K562 (cell line): ENCODE data around the gene HRC. TPM values are rescaled to one million over a fixed set of nuclear protein-coding genes. Genes with fewer than 3 reads are reported as not detected.

ENCODE experiments used
- ATAC-seq: fragments of 200-7000 bp; cut with Tn5 transposase; 3 replicates; pipeline ENCODE4 v1.9.1; 2020; ENCODE audit warnings: moderate library complexity
- BruUV-seq: library from RNA; stranded (reverse); fragments of 400-500 nt; replicated peaks from 2 replicates; lab custom pipeline; 2021; lab: Mats Ljungman, UMichigan
- CTCF ChIA-PET: fragments of 300-600 bp; formaldehyde crosslinking; extraction: SDS; loops from one replicate; lab custom pipeline; 2021; ENCODE audit warnings: low intra/inter-chr PET ratio; lab: Yijun Ruan, JAX
- POLR2A ChIA-PET: fragments of 300-600, 350-650 bp; sonication (Branson Sonifier 250); formaldehyde crosslinking; extraction: SDS; loops from one replicate; lab custom pipeline; 2021; ENCODE audit warnings: antibody characterized with exemption, inconsistent platforms; lab: Yijun Ruan, JAX
- DNase-seq, 4 experiments: peaks; one replicate each; pipeline versions ENCODE4 v3.0.0 to v3.0.0-alpha.2; 2011 to 2018; ENCODE audit warnings: low spot score in 3 of 4, mixed read lengths in 3 of 4; ENCODE audit errors: extremely low read depth in 1 of 4
- FAIRE-seq: peaks from 2 replicates; lab custom pipeline; 2011; peaks lifted over from hg19 to GRCh38; lab: Jason Lieb, UNC
- H2AFZ ChIP-seq: 2 replicates; pipeline ENCODE4 v1.6.0; 2011; ENCODE audit warnings: low read depth, low read length, control low read depth, inconsistent platforms
- H3K27ac ChIP-seq: fragments of 200-600 bp; 3 replicates; pipeline ENCODE4 v1.8.0; 2011; ENCODE audit warnings: low read depth, mild to moderate bottlenecking, control low read depth, inconsistent platforms, low read length, moderate library complexity, mixed read lengths; ENCODE audit errors: extremely low read depth
- H3K27me3 ChIP-seq, 2 experiments: fragments of 300-600 bp in 1 of 2; 2 replicates in 1 of 2; 3 replicates in 1 of 2; pipeline versions ENCODE4 v1.6.0 to v1.8.0; 2011; ENCODE audit warnings: inconsistent platforms in 2 of 2, low read length in 2 of 2, mild to moderate bottlenecking in 1 of 2, mixed read lengths in 1 of 2, moderate library complexity in 1 of 2; ENCODE audit not compliant: control insufficient read depth in 2 of 2, insufficient read depth in 2 of 2
- H3K36me3 ChIP-seq: fragments of 300-600 bp; 3 replicates; pipeline ENCODE4 v1.8.0; 2011; ENCODE audit warnings: mild to moderate bottlenecking, low read length, inconsistent platforms; ENCODE audit not compliant: control insufficient read depth, insufficient read depth
- H3K4me1 ChIP-seq, 2 experiments: fragments of 200-600 bp in 1 of 2; replicated peaks in 1 of 2; 2 replicates in 1 of 2; 3 replicates in 1 of 2; pipeline versions ENCODE4 v1.5.1 to v1.8.0; 2011; ENCODE audit warnings: inconsistent platforms in 2 of 2, low read length in 2 of 2, mild to moderate bottlenecking in 1 of 2, mixed read lengths in 1 of 2, moderate library complexity in 1 of 2; ENCODE audit not compliant: control insufficient read depth in 2 of 2, insufficient read depth in 2 of 2
- H3K4me2 ChIP-seq: 2 replicates; pipeline ENCODE4 v1.6.1; 2011; ENCODE audit warnings: low read length, control low read depth, inconsistent platforms, mixed read lengths; ENCODE audit not compliant: insufficient read depth
- H3K4me3 ChIP-seq: fragments of 200-600 bp; sonication (generic), shearing (Covaris generic); 2 replicates; pipeline ENCODE4 v1.5.1; 2016; ENCODE audit warnings: control low read depth, inconsistent platforms
- H3K79me2 ChIP-seq: fragments of 200-600 bp; 3 replicates; pipeline ENCODE4 v1.8.0; 2011; ENCODE audit warnings: low read length, inconsistent platforms; ENCODE audit not compliant: control insufficient read depth, insufficient read depth
- H3K9ac ChIP-seq, 2 experiments: 2 replicates each; pipeline versions ENCODE4 v1.6.0 to v1.6.1; 2011; ENCODE audit warnings: low read depth in 2 of 2, low read length in 2 of 2, control low read depth in 1 of 2, inconsistent platforms in 1 of 2, mild to moderate bottlenecking in 1 of 2, mixed read lengths in 1 of 2; ENCODE audit not compliant: insufficient read depth in 1 of 2
- H3K9me1 ChIP-seq: one replicate; pipeline ENCODE4 v1.6.0; 2011; ENCODE audit warnings: inconsistent platforms, mild to moderate bottlenecking, low read length, moderate library complexity; ENCODE audit not compliant: control insufficient read depth, insufficient read depth
- H3K9me3 ChIP-seq: replicated peaks from 2 replicates; pipeline ENCODE4 v1.5.1; 2011; ENCODE audit warnings: low read depth, low read length, inconsistent platforms; ENCODE audit not compliant: control insufficient read depth, insufficient read depth
- H4K20me1 ChIP-seq: replicated peaks from 2 replicates; pipeline ENCODE4 v1.6.1; 2011; ENCODE audit warnings: low read length, inconsistent platforms, mixed read lengths; ENCODE audit not compliant: control insufficient read depth, insufficient read depth
- ERF ChIP-seq: fragments of 450-650 bp; formaldehyde crosslinking; IDR thresholded peaks from 2 replicates; pipeline ENCODE4 v1.4.0; 2020; ENCODE audit warnings: mild to moderate bottlenecking, mixed read lengths
- KLF6 ChIP-seq: fragments of 250-450 bp; sonication (Bioruptor Pico); IDR thresholded peaks from 2 replicates; pipeline ENCODE4 v1.4.0; 2020; ENCODE audit warnings: mild to moderate bottlenecking, moderate library complexity, borderline replicate concordance
- POLR2A ChIP-seq: fragments of 450-650 bp; conservative IDR thresholded peaks from 2 replicates; pipeline ENCODE4 v1.6.1; 2016
- RB1 ChIP-seq: fragments of 450-650 bp; IDR thresholded peaks from 2 replicates; pipeline ENCODE4 v1.6.1; 2017; ENCODE audit warnings: low read depth, mild to moderate bottlenecking
- TRIM24 ChIP-seq, 2 experiments: fragments of 450-650 bp; IDR thresholded peaks; 2 replicates each; pipeline ENCODE4 v1.6.1; 2016
- ZC3H4 ChIP-seq: sonication (generic); formaldehyde crosslinking; IDR thresholded peaks from 2 replicates; pipeline ENCODE4 v1.9.0; 2021; ENCODE audit warnings: missing genetic modification reagents, borderline replicate concordance
- ZFPM2 ChIP-seq: fragments of 250-450 bp; sonication (Bioruptor Pico); IDR thresholded peaks from 2 replicates; pipeline ENCODE4 v1.5.1; 2022; ENCODE audit warnings: mild to moderate bottlenecking
- ZNF12 ChIP-seq: sonication (generic); formaldehyde crosslinking; IDR thresholded peaks from 2 replicates; pipeline ENCODE4 v1.4.0; 2020; ENCODE audit warnings: mild to moderate bottlenecking, missing genetic modification reagents
- ZNF175 ChIP-seq: fragments of 200-800 bp; sonication (Bioruptor generic); IDR thresholded peaks from 2 replicates; pipeline ENCODE4 v1.6.1; 2016; ENCODE audit warnings: low read depth, mild to moderate bottlenecking, missing genetic modification characterization, missing compliant biosample characterization
- WGBS: fragments of 100-300 bp; shearing (Covaris generic); methylation state at CpG from one replicate; pipeline ENCODE4 v1.1.6; 2016; ENCODE audit warnings: low coverage, mixed read lengths; ENCODE audit not compliant: insufficient coverage; ENCODE audit errors: missing lambda C conversion rate; 5-methylcytosine and 5-hydroxymethylcytosine counted together
- in situ Hi-C: fragments of 300-500 bp; cut with MboI; formaldehyde crosslinking; loops from 4 replicates; pipeline ENCODE4 v1.15.0; 2018; ENCODE audit warnings: inconsistent platforms, mixed read lengths
- intact Hi-C: fragments of 100-400 bp; cut with micrococcal nuclease; formaldehyde crosslinking; loops from 2 replicates; pipeline ENCODE4 v1.14.2; 2022
- polyA plus RNA-seq, 8 experiments: library from polyadenylated mRNA; depleted of rRNA in 4 of 8; stranded (reverse) in 5 of 8; unstranded in 3 of 8; fragments of >200 nt; fragmentation: Nextera tagmentation in 2 of 8; fragmentation: Illumina TruSeq in 1 of 8; extraction: Ambion mirVana in 2 of 8; extraction: Trizol in 1 of 8; gene quantifications; 2 replicates each; pipeline versions ENCODE4 v1.2.1 to v1.2.3, GENCODE V29; 2011 to 2014; ENCODE audit warnings: inconsistent platforms in 1 of 8, missing spikeins in 1 of 8
- total RNA-seq, 7 experiments: library from RNA; depleted of rRNA in 6 of 7; stranded (reverse); fragments of >200 nt in 6 of 7; fragmentation: Illumina TruSeq in 2 of 7; extraction: Trizol in 2 of 7; gene quantifications; 2 replicates each; pipeline versions ENCODE4 v1.2.1 to v1.2.3, GENCODE V29; 2011 to 2021; ENCODE audit warnings: low replicate concordance in 1 of 7
- TF ChIP-seq, protein P1 (sequence below): fragments of 450-650 bp; formaldehyde crosslinking; conservative IDR thresholded peaks from 2 replicates; pipeline ENCODE4 v1.4.0; 2022; ENCODE audit warnings: mild to moderate bottlenecking, missing genetic modification characterization
- TF ChIP-seq, protein P2 (sequence below), 2 experiments: fragments of 450-650 bp; formaldehyde crosslinking in 1 of 2; IDR thresholded peaks; 2 replicates each; pipeline versions ENCODE4 v1.4.0 to v1.6.1; 2014 to 2020; ENCODE audit warnings: mild to moderate bottlenecking in 2 of 2, borderline replicate concordance in 1 of 2, low read depth in 1 of 2

Gene HRC
- total and polyA plus RNA-seq, 9 of the 15 experiments (the other 6 are each of a cell fraction or from before 2014, with no cell fraction given) = 0.66 to 18.7 (median 13.1) TPM

DNA sequence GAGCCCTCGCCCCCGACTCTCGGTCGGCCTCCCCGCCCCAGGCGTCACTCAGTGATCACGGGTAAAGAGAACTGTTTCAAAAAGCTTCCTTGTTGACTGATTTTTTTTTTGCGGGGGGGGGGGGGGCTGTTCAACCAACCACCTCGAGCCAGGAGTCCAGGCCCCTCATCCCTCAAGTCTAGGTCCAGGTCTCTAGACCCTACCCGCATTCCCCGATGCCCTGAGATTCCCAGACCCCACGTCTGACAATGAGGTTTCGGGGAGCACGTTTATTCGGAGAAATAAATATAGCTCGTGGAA, 4.3 kb downstream of the HRC start (continued):
- TF ChIP-seq, protein P1, sequence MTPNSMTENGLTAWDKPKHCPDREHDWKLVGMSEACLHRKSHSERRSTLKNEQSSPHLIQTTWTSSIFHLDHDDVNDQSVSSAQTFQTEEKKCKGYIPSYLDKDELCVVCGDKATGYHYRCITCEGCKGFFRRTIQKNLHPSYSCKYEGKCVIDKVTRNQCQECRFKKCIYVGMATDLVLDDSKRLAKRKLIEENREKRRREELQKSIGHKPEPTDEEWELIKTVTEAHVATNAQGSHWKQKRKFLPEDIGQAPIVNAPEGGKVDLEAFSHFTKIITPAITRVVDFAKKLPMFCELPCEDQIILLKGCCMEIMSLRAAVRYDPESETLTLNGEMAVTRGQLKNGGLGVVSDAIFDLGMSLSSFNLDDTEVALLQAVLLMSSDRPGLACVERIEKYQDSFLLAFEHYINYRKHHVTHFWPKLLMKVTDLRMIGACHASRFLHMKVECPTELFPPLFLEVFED (CRISPR knock-in tag) = no peak
- TF ChIP-seq ZNF175 (CRISPR knock-in tag) (no peak), ZC3H4 (no peak), KLF6 (no peak)

- Histone ChIP-seq H3K79me2 (peaks cover 42% of the 10 kb centered on the region; the same call in 2 of the 3 replicates), H3K9me1 (no peaks in the 10 kb centered on the region), H3K27me3 (no peaks in the 10 kb centered on the region), H3K9ac (peak overlapping the region; percentile 86 to 98), H3K36me3 (no peaks in the 10 kb centered on the region), H3K4me1 (peaks cover 44 to 89% of the 10 kb centered on the region in 2 experiments), H3K4me3 (peak overlapping the region; percentile 54), H2AFZ (peak overlapping the region; percentile 50), H4K20me1 (peaks cover 5% of the 10 kb centered on the region; the same call in 1 of the 2 replicates), H3K9me3 (no peaks in the 10 kb centered on the region), H3K27ac (peak overlapping the region; percentile 89), H3K4me2 (peak overlapping the region; percentile 99)
- intact Hi-C loops (loop anchor here (5.0 to 10.0 kb wide), 3 partner anchors 156 to 818 kb away; partner anchors contain the start of genes GYS1, RUVBL2 and SLC17A7), in situ Hi-C loops (no loop called here)
- BruUV-seq = TSS peak; percentile 87
- CTCF ChIA-PET = interaction anchor here (0.6 kb wide), 1 partner anchor 24 kb away, joined by 4 read pairs; no protein-coding TSS in a partner anchor
- ATAC-seq (peak; percentile 70), FAIRE-seq (peak; percentile 85), DNase-seq (peak; percentile 76 to 94 (median 84))
- WGBS = 0% methylated on average over 47 of the region's 75 CpGs
- POLR2A ChIA-PET = interaction anchor here (0.6 to 2.0 kb wide), 16 partner anchors 11 to 654 kb away, joined by 3 to 15 read pairs (median 4); partner anchors contain the start of genes CGB7 and LIN7B
- peak; percentile 78 for TF ChIP-seq POLR2A
- TF ChIP-seq ZNF12 (CRISPR knock-in tag) = no peak
- peak in 1 of 2 experiments; percentile 26; a peak in 1 of 4 replicates for TF ChIP-seq TRIM24 (IDR thresholded peaks at IDR 0.05)
- TF ChIP-seq ZFPM2 (CRISPR knock-in tag) = no peak
- TF ChIP-seq, protein P2, sequence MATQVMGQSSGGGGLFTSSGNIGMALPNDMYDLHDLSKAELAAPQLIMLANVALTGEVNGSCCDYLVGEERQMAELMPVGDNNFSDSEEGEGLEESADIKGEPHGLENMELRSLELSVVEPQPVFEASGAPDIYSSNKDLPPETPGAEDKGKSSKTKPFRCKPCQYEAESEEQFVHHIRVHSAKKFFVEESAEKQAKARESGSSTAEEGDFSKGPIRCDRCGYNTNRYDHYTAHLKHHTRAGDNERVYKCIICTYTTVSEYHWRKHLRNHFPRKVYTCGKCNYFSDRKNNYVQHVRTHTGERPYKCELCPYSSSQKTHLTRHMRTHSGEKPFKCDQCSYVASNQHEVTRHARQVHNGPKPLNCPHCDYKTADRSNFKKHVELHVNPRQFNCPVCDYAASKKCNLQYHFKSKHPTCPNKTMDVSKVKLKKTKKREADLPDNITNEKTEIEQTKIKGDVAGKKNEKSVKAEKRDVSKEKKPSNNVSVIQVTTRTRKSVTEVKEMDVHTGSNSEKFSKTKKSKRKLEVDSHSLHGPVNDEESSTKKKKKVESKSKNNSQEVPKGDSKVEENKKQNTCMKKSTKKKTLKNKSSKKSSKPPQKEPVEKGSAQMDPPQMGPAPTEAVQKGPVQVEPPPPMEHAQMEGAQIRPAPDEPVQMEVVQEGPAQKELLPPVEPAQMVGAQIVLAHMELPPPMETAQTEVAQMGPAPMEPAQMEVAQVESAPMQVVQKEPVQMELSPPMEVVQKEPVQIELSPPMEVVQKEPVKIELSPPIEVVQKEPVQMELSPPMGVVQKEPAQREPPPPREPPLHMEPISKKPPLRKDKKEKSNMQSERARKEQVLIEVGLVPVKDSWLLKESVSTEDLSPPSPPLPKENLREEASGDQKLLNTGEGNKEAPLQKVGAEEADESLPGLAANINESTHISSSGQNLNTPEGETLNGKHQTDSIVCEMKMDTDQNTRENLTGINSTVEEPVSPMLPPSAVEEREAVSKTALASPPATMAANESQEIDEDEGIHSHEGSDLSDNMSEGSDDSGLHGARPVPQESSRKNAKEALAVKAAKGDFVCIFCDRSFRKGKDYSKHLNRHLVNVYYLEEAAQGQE (IDR thresholded peaks at IDR 0.05; ENCODE audit: borderline replicate concordance) = peak; percentile 4; the same call in 1 of the 2 replicates
- TF ChIP-seq, protein P2 (CRISPR knock-in tag; IDR thresholded peaks at IDR 0.05; ENCODE audit: low read depth) = no peak
- TF ChIP-seq RB1 = peak; percentile 38; the same call in 1 of the 2 replicates
- TF ChIP-seq ERF = peak; percentile 86
Measured at GRCh38 chr19:49150106-49150943, 4.9 kb downstream of the HRC start.
